GM18861 (cell line): ENCODE data around the gene CFAP46.
"Not testable (repeated sequence)": the region's sequence is repeated elsewhere in the genome, so short reads cannot be mapped to it uniquely, and the experiment has no call there.

Source experiments
- ATAC-seq: cut with Tn5 transposase; IDR thresholded peaks from one replicate; pipeline ENCODE4 v1.9.1; 2021; ENCODE audit not compliant: unreplicated experiment

Gene CFAP46

DNA sequence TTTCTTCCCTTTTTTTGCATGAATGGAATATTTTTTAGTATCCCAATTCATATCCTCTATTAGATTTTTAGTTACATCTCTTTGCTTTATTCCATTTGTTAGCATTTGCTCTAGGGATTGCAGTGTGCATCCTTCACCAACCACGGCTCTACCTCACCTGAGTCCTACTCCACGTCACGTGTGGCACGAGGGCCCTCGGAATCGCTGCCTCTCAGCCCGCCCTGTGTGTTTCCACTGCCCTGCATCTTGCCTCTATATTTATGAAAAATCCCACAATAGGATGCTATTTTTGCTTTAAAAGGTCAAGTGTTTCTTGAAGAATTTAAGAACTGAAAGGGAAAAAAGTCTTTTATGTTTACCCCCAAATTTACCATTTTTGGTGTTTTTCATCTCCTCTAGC is 41.0 kb downstream of the CFAP46 start:
- no peak for ATAC-seq

DNA sequence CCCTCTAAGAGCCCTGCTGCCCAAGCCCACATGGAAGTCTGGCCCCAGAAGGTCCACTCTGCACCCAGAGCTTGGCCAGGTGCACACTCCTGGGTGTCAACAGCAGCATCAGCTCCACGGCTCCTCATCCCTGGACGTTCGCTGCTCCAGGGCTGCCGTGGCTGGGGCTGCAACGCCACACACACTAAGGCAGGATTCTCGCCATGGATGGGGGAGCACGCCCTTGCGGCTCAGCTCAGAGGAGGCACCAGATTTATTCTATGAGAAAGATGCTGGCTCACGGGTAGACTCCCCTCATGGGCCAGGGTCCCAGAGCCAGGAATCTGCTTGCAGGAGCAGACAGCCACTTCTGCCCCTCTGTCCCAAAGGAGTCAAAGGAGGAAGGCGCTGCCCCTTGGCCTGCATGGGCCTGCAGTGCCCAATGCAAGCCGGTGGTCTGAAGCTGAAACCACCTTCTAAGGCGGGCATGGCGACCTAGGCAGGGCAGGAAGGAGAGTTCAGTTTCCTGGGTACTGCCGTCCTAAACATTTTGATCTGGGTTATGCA is 42.1 kb downstream of the CFAP46 start:
- ATAC-seq = no peak

DNA sequence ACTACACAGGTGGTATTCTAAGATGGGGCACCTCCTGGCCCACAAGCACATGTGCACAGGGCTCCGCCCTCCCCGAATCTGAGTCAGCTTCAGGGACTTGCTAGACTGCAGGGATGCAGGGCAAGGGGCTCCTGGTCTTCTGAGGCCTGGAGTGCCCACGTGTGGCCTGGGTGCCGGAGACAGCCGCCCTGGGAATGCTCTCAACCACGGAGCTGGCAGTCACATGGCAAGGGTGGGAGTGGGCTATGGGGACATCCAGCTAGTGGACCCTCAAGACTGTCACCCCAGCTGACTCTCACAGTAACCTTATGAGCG is 42.7 kb downstream of the CFAP46 start:
- no peak for ATAC-seq

DNA sequence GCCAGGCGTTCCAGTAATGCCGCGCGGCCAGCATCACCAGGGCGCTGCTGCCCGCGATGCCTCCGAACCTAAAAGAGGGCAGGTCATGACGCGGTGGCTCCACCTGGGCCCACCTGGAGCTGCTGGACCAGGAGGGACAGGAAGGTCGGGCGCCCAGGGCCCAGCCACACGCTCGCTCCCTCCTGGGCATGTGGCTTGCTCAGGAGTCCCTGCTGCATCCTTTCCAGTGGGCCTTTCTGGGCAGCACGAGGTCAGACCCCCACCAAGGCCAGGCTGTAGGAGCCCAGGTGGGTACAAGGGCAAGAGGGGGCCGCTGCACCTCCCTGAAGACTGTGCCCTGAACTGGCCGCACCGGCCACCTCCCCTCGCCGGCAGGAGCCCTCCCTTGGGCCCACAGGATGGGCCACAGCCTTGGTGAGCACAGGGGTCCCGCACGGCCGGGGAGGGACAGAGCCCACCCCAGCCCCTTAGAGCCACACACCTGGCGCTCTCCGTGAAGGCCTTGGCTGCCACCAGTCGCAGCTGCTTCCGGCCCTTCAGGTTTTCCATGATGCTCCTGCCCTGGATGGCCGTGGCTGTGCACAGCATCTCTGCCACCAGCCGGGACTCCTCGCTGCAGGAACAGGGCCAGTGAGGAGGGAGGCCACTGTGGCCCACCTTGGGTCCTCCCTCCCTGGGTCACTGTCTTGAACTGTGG is 43.2 kb downstream of the CFAP46 start:
- ATAC-seq = no peak

DNA sequence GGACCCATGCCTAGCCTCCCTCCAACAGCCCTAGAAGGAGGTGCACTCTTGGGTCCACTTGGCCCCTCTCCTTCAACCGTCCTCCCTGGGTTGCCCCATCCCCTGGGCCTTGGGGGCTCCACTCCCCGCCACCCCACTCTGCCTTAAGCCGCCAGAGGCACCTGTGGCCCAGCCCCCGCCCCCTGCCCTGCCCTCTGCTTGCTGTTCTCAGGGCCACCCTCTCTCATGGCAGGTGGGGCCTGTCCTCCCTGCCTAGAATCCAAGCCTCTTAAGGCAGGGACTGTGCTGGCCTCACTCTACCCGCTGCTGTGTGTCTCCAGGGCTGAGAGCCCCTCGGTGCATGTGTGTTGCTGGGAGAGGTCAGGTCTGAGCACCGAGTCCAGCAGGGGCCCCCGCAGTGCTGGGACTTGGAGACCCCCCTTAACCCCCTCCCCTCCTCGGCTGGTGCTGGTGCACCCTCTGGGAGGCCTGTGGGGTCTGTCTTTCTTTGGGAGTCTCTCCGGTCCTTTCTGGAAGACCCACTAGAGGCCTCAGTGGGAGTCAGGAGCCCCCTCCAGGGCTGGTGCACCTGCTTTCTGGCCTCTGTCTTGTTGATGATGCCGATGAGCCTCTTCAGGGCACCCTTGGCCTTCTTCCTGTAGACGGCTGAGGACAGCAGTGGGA is 43.8 kb downstream of the CFAP46 start:
- no peak for ATAC-seq

DNA sequence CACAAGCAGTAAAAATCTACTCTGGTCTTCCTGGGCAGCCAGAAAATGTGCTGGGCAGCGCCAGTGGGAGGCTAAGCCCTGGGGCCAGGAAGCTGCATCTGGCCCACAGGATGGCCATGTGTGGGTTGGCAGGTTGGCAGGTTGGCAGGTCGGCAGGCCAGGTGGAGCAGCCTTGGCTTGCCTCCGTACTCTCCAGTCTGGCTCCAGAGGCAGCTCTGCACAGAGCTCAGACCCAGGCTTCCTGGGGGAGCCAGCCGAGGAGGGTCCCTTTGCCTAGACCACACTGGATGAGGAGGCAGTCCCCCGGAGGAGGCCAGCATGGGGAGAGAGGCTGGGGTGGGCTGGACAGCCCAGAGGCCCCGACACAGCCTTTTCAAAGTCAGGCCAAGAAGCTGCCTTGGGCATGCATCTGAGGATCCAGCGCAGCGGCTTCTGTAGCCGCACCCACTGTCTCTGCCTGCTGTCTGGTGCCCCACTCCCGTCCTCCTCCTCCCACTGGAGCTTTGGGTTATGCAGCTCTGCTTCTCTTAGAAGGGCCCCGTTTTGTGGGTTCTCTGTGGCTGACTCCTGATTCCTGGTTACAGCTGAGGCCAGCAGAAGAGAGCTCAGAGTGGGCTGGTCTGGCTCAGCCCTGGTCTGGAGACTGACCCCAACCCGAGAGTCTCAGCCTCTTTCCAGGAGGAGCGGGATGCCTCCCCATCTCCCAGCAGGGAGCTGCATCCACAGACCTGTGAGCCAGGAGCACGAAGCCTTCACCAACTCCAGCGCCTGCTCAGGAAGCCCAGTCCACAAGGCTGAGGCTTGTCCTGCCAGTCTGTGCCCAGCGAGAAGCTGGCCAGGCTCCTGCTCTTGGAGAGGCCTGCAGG is 44.6 kb downstream of the CFAP46 start:
- ATAC-seq = no peak

DNA sequence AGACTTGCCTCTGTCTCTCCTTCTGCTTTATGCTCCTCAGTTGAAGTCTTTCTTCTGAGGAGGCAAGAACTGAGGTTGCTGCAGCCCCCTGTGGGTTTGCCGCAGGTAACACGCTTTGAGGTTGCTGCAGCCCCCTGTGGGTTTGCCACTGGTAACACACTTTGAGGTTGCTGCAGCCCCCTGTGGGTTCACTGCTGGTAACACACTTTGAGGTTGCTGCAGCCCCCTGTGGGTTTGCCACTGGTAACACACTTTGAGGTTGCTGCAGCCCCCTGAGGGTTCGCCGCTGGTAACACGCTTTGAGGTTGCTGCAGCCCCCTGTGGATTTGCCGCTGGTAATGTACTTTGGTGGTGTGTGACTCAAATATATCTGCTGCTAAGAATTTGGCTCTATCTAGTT is 48.6 kb downstream of the CFAP46 start:
- not testable (repeated sequence) for ATAC-seq

DNA sequence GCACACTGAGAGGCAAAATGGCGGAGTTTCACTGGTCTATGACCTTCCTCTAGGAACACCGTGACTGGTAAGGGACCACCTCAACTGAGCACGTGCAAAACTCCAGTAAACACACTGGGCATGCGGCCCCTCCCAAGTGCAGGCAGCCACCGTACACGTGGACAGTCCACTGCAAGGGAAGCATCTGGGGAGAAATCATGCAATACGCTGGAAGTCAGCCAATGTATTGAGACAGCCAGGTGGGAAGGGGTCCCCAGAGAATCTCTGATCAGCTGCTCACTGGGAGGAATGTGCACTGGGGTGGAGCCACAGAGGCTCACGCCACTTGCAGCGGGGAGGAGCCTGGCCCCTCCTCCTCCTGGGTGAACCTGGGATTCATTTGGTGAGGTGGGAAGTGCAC is 49.3 kb downstream of the CFAP46 start:
- no peak for ATAC-seq

DNA sequence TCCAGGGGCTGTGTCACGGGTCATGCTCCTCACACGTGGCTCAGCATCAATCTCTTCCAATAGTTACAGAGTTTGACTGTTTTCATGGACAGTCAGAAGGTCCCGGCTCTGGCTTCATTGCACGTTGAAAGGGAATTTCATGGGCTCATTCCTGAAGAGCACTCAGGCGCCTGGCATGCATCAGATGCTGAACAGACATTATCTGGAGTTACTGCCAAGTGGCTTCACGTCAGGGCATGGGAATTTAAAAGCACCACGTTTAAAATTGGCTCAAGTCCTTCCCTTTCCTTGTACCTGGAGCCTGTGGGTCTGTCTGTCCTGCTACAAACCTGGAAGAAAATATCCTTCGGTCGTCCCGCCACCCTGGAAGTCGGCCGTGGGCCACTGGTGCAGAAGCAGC is 50.4 kb downstream of the CFAP46 start:
- ATAC-seq = no peak

DNA sequence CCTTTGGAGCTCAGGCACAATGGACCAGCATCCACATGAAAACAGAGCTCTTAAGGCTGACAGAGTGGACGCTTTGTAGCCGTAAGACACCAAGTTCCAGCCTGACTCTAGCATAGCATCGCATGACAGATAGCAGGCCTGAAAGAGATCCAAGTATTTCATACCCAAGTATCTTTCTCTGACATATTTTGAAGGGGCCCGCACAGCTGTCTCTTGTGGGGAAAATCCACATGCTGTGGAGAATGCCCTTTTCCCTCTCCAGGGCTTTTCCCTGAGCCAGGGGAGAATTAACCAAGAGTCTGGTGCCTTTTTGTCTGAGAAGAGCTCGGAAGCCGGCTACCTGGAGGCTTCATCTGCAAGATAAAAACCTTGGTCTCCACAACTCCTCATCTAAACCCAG is 51.0 kb downstream of the CFAP46 start:
- no peak for ATAC-seq

DNA sequence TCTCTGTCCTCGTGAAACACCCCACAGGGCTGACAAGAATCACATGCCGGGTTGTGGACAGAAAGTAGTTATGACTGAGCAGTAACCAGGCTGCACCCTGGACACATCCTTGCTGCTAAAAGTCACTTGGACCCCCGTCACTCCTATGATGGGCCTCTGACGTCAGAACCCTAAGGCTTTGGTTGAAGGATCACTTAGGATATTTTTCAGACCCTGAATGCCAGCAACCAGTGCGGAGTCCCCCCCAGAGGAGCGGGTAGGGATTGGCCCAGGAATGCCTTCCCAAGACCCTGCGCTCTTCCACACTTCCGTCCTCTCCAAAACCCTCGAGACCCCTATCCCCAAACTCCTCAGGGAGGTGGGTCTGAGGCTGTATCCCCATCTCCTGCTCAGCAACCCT is 52.1 kb downstream of the CFAP46 start:
- no peak for ATAC-seq

DNA sequence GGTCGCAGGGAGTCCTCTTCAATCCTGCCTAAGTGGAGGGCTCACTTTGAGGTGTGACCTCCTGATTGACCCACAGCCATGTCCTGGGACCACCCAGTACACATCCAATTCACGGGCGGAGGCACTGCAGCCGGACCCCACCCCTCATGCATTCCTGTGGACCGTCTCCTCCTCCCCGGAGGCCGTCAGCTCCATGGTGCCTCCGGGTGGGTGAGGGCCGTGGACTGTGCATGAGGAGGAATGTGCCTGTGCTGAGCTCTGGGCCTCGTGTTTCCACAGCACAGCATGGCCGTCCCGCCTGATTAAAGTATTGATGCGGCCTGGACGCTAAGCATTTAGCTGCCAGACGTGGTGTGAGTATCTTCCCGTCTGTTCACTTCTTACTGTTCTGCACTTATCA is 52.8 kb downstream of the CFAP46 start:
- ATAC-seq = no peak

DNA sequence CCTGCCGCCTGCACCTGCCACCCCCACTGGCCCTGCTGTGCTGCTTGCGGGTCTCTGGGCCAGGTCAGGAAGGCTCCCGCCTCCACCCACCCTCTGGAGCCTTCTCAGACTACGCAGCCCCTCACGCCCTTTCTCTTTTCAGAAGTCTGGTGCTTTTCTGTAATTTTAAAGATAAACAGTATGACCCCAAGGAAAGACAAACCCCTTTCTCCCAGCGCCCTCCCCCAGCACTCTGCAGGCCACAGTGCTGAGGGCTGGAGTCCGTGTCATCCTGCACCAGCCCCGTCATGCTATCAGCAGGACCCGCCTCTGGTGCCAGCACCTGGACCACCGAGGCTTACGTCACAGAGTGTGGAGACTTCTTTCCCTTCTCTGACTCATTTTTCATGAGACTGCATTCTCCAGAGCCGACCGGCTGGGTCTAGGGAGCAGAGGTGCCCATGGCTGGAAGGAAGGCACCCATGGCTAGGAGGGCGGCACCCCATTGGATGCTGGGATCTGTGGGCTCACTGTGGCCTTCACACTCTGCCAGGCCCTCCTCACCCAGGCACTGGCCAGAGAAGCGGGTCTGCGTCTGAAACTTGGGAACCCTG is 53.4 kb downstream of the CFAP46 start:
- no peak for ATAC-seq

DNA sequence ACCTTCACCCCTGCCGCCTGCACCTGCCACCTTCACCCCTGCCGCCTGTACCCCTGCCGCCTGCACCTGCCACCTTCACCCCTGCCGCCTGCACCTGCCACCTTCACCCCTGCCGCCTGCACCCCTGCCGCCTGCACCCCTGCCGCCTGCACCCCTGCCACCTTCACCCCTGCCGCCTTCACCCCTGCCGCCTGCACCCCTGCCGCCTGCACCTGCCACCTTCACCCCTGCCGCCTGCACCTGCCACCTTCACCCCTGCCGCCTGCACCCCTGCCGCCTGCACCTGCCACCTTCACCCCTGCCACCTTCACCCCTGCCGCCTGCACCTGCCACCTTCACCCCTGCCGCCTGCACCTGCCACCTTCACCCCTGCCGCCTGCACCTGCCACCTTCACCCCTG is 53.9 kb downstream of the CFAP46 start:
- not testable (repeated sequence) for ATAC-seq

DNA sequence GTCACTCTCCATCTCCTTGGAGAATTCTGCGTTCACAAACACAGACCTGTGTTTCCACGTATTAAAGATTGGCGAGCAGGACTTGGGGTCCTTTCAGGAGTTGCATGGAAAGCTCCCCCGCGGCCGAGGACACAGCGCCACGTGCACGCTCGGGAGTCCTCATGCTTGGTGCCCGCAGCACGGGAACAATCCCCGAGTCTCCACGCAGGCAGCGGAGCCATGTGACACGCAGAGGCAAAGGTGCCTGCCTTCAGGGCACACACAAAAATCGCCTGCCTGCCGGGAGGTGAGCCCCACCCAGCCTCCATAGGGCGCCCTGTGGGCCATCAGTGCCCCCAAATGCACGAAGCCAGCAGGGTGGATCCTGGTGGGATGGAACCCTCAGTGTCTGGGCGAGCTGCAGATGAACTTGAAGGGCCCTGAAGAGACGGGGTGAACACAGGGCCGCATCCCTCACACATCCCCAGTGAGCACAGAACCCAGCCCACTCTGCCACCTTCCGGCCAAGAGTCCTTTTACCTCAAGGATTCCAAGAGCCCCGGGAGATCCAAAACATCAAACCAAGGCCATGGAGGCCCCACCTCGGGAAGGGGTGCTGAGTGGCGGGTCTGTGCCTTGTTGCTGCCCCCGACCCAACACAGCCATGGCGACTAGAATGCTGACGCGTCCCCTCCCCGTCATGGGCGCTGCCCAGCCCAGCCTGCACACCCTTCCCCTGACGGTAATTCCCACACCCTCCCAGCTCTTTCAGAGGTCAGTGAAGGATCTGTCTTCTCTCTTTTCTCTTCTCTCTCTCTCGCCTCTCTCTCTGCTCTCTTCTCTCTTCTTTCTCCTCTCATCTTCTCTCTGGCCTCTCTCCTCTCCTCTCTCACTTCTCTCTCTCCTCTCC is 55.9 kb downstream of the CFAP46 start:
- ATAC-seq = no peak

DNA sequence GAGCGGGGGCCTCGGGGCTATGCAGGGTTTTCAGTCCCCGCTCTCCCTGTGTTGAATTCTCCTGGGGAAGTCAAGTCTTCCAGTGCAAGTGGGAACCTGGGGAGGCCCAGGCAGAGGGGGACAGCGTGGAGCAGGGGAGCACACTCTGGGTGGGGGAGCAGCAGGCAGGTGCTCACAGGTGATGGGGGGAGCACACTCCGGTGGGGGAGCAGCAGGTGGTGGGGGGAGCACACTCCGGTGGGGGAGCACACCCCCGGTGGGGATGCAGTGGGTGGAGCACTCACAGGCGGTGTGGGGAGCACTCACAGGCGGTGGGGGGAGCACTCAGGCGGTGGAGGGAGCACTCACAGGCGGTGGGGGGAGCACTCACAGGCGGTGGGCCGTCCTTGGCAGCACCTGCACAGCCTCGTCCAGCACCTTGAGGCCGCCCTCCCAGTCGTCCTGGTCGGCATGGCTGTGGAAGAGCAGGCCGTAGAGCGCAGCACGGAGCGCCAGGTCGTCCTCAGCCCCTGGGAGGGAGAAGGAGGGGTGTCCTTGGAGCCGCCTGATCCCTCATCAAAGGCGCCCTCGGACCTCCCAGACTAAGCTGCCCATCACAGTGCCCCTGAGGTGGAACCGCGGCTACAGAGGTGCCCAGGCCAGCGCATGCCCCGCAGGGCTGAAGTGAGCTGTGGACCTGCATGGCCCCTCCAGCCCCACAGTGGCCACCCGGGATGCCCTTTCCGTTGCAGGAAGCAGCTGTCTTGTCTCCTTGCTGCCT is 56.7 kb downstream of the CFAP46 start:
- ATAC-seq = no peak

DNA sequence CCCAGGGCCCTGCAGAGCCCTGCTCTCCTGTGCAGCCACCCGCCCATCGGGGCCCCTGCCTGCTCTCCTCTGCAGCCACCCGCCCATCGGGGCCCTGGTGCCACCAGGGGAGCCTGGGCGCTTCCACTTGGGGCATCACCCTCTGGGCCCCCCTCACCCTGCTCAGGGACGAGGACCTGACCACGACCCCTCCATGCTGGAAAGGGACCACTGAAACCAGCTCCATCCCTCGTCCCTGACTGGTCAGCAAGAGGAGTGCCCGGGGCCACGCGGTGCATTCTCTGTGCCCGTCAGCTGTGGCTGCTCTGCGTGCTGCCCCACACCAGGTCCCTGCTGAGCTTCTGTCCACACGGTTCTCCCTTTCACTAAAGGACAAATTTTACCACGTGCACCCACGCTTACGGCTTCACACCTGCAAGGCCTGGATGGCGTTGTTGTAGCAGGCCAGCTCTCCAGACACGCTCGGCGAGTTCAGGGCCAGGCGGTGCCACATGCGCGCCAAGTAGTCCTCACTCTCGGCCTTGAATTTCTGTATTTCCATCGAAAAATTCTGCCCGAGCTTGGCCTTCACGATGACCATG is 57.6 kb downstream of the CFAP46 start:
- ATAC-seq = no peak

DNA sequence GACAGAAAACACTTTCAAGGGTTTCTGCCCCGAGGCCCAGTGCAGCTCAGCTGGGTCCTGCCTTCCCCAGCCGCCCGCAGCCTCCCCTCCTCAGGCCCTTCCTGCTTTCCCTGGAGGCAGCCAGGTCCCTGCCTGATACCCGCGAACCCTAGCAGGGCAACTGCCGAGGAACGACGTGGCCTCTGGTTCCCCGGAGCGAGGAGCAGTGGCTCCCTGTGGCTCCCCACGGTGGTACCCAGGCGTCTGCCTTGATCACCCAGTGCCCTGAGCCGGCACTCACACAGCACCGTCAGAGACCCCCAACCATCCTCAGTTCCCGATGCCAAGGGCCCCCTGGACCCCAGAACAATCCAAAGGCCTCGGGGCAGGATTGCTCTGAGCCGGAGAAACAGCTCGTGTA is 58.3 kb downstream of the CFAP46 start:
- no peak for ATAC-seq

DNA sequence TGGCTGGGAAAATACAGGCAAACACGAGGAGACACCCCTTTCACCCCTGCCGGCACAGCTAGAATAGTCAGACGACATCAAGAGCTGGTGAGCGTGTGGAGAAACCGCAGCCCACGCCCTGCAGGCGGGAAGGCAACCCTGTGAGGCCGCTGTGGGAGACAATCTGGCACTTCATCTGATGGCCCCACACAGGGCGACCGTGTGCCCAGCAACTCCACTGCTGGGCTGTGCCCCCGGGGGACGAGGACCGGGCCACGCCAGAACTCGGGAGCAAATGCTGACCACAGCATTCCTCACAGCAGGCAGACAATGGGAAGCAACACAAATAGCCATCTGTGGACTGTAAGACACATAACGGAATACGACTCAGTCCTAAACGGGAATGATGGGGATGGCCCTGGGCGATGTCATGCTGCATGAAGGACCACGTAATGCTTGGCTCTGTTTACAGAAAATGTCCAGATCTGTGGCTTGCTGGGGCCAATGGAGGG is 58.9 kb downstream of the CFAP46 start:
- ATAC-seq = no peak
